ENCODE results near the gene GNG14. TPM values are rescaled to one million over a fixed set of nuclear protein-coding genes. Genes with fewer than 3 reads are reported as not detected.

The GNG14 gene
- total and polyA plus RNA-seq, 2 of the 13 experiments (the other 11 are each of a cell fraction or from before 2014, with no cell fraction given): not detected

DNA sequence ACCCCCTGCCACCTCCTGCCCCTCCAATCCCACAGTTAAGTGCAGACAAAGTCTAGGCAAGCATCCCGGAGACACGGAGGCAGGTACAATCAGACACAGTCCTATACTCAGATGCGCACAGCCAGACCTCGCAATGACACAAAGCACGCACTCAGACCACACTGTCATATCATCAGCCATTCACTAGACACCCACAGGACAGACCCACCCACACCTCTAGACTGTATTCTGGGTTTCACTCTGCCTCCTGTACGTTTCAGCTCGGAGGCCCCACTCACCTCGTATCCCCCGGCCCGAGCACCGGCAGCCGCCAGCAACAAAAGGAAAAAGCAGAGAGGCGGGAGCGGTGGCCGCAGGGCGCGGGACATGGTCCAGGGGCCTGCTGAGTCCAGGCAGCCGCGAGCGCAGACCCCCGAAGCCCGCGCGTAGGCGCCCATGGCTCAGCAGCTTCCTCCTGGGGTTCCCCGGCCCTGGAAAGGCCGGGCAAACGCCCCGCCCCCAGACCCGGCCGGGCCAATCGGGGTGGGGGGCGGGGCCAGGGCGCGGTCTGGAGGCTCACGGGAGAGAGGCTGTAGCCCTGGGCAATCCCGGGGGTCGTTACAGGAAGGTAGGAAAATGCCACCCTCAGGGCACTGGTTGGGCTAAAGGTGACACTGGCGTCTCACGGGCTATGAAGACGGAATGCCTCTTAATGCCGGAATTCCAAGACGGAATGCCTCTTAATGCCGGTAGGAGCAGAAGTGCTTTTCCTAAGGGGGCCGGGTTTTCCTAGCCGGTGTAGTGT, 21.3 kb upstream of the GNG14 start, which contains the start of the genes MAN2B1 and WDR83 (continued):
- TF ChIP-seq, protein P1, sequence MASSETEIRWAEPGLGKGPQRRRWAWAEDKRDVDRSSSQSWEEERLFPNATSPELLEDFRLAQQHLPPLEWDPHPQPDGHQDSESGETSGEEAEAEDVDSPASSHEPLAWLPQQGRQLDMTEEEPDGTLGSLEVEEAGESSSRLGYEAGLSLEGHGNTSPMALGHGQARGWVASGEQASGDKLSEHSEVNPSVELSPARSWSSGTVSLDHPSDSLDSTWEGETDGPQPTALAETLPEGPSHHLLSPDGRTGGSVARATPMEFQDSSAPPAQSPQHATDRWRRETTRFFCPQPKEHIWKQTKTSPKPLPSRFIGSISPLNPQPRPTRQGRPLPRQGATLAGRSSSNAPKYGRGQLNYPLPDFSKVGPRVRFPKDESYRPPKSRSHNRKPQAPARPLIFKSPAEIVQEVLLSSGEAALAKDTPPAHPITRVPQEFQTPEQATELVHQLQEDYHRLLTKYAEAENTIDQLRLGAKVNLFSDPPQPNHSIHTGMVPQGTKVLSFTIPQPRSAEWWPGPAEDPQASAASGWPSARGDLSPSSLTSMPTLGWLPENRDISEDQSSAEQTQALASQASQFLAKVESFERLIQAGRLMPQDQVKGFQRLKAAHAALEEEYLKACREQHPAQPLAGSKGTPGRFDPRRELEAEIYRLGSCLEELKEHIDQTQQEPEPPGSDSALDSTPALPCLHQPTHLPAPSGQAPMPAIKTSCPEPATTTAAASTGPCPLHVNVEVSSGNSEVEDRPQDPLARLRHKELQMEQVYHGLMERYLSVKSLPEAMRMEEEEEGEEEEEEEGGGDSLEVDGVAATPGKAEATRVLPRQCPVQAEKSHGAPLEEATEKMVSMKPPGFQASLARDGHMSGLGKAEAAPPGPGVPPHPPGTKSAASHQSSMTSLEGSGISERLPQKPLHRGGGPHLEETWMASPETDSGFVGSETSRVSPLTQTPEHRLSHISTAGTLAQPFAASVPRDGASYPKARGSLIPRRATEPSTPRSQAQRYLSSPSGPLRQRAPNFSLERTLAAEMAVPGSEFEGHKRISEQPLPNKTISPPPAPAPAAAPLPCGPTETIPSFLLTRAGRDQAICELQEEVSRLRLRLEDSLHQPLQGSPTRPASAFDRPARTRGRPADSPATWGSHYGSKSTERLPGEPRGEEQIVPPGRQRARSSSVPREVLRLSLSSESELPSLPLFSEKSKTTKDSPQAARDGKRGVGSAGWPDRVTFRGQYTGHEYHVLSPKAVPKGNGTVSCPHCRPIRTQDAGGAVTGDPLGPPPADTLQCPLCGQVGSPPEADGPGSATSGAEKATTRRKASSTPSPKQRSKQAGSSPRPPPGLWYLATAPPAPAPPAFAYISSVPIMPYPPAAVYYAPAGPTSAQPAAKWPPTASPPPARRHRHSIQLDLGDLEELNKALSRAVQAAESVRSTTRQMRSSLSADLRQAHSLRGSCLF (CRISPR knock-in tag; IDR thresholded peaks at IDR 0.05; ENCODE audit: borderline replicate concordance): 0 out of 2 replicates have a peak, but pooled peaks have one; percentile 30
- TF ChIP-seq ZNF337 (CRISPR knock-in tag; IDR thresholded peaks at IDR 0.05; ENCODE audit: borderline replicate concordance, low read depth): no peak
- TF ChIP-seq SAFB2 (CRISPR knock-in tag; IDR thresholded peaks at IDR 0.05; ENCODE audit: borderline replicate concordance, low read depth): no peak
- TF ChIP-seq NR2F2 (IDR thresholded peaks at IDR 0.05; ENCODE audit: borderline replicate concordance, low read depth): no peak
- TF ChIP-seq ZNF569 (CRISPR knock-in tag; IDR thresholded peaks at IDR 0.05; ENCODE audit: borderline replicate concordance): no peak
- TF ChIP-seq, protein P2, sequence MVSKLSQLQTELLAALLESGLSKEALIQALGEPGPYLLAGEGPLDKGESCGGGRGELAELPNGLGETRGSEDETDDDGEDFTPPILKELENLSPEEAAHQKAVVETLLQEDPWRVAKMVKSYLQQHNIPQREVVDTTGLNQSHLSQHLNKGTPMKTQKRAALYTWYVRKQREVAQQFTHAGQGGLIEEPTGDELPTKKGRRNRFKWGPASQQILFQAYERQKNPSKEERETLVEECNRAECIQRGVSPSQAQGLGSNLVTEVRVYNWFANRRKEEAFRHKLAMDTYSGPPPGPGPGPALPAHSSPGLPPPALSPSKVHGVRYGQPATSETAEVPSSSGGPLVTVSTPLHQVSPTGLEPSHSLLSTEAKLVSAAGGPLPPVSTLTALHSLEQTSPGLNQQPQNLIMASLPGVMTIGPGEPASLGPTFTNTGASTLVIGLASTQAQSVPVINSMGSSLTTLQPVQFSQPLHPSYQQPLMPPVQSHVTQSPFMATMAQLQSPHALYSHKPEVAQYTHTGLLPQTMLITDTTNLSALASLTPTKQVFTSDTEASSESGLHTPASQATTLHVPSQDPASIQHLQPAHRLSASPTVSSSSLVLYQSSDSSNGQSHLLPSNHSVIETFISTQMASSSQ (IDR thresholded peaks at IDR 0.05; ENCODE audit: low read depth): no peak
- TF ChIP-seq, protein P2 (CRISPR knock-in tag; IDR thresholded peaks at IDR 0.05; ENCODE audit: borderline replicate concordance): no peak
- TF ChIP-seq POGZ (CRISPR knock-in tag; IDR thresholded peaks at IDR 0.05): no peak
- TF ChIP-seq NFKBIZ (CRISPR knock-in tag; IDR thresholded peaks at IDR 0.05): no peak
- no peak for TF ChIP-seq ZNF274 (CRISPR knock-in tag; IDR thresholded peaks at IDR 0.05)
- no peak for TF ChIP-seq ARNT2 (CRISPR knock-in tag; IDR thresholded peaks at IDR 0.05; ENCODE audit: low read depth)
- no peak for TF ChIP-seq ZNF670 (CRISPR knock-in tag; IDR thresholded peaks at IDR 0.05; ENCODE audit: borderline replicate concordance)
- no peak for TF ChIP-seq GTF3A (CRISPR knock-in tag; conservative IDR thresholded peaks at IDR 0.05)
- 0 out of 2 replicates have a peak, but pooled peaks have one; percentile 70 for TF ChIP-seq KLF12 (CRISPR knock-in tag; IDR thresholded peaks at IDR 0.05; ENCODE audit: borderline replicate concordance)
- TF ChIP-seq, protein P3, sequence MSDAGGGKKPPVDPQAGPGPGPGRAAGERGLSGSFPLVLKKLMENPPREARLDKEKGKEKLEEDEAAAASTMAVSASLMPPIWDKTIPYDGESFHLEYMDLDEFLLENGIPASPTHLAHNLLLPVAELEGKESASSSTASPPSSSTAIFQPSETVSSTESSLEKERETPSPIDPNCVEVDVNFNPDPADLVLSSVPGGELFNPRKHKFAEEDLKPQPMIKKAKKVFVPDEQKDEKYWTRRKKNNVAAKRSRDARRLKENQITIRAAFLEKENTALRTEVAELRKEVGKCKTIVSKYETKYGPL (CRISPR knock-in tag; IDR thresholded peaks at IDR 0.05): no peak
- no peak for TF ChIP-seq PHF5A (CRISPR knock-in tag; IDR thresholded peaks at IDR 0.05; ENCODE audit: low read depth, unreplicated experiment)
- TF ChIP-seq NKX3-1 (CRISPR knock-in tag; IDR thresholded peaks at IDR 0.05): 0 out of 2 replicates have a peak, but pooled peaks have one; percentile 31
